H9 (cell line): ENCODE results near the gene THAP4. TPM values are rescaled to one million over a fixed set of nuclear protein-coding genes. Genes with fewer than 3 reads are reported as not detected.

Experiments
- DNase-seq: peaks from one replicate; pipeline ENCODE4 v3.0.0-alpha.2; 2017
- H2AFZ ChIP-seq: one replicate; pipeline ENCODE4 v1.6.1; 2013; ENCODE audit warnings: mild to moderate bottlenecking, low read length, control low read depth, moderate library complexity
- H2AK5ac ChIP-seq: 2 replicates; pipeline ENCODE4 v1.6.1; 2013; ENCODE audit warnings: low read length, control low read depth, mixed read lengths; ENCODE audit not compliant: insufficient read length
- H2BK120ac ChIP-seq: one replicate; pipeline ENCODE4 v1.6.1; 2013; ENCODE audit warnings: low read depth, mild to moderate bottlenecking, low read length, control low read depth, inconsistent platforms; ENCODE audit not compliant: poor library complexity, severe bottlenecking
- H2BK12ac ChIP-seq: 2 replicates; pipeline ENCODE4 v1.6.1; 2013; ENCODE audit warnings: low read length, control low read depth, mixed read lengths, low read depth; ENCODE audit not compliant: insufficient read length
- H2BK15ac ChIP-seq: 2 replicates; pipeline ENCODE4 v1.6.1; 2013; ENCODE audit warnings: low read depth, low read length, control low read depth
- H2BK20ac ChIP-seq: one replicate; pipeline ENCODE4 v1.6.1; 2013; ENCODE audit warnings: low read depth, mild to moderate bottlenecking, low read length, control low read depth, inconsistent platforms; ENCODE audit not compliant: poor library complexity, severe bottlenecking
- H2BK5ac ChIP-seq: 2 replicates; pipeline ENCODE4 v1.6.1; 2013; ENCODE audit warnings: low read length, control low read depth, mixed read lengths; ENCODE audit not compliant: insufficient read length
- H3K14ac ChIP-seq: 2 replicates; pipeline ENCODE4 v1.6.1; 2013; ENCODE audit warnings: low read length, control low read depth; ENCODE audit not compliant: insufficient read depth
- H3K18ac ChIP-seq: 2 replicates; pipeline ENCODE4 v1.6.1; 2013; ENCODE audit warnings: low read depth, mild to moderate bottlenecking, mixed read lengths, low read length, control low read depth; ENCODE audit not compliant: insufficient read length
- H3K23ac ChIP-seq: 2 replicates; pipeline ENCODE4 v1.6.1; 2013; ENCODE audit warnings: low read length, control low read depth, mixed read lengths, low read depth; ENCODE audit not compliant: insufficient read length
- H3K23me2 ChIP-seq: 2 replicates; pipeline ENCODE4 v1.6.1; 2013; ENCODE audit warnings: low read depth, mild to moderate bottlenecking, mixed read lengths, low read length, control low read depth; ENCODE audit not compliant: insufficient read length, poor library complexity, severe bottlenecking
- H3K27ac ChIP-seq: 2 replicates; pipeline ENCODE4 v1.5.1; 2013; ENCODE audit warnings: low read length, control low read depth, mixed read lengths, low read depth; ENCODE audit not compliant: insufficient read length
- H3K27me3 ChIP-seq: 2 replicates; pipeline ENCODE4 v1.6.1; 2013; ENCODE audit warnings: low read length, control low read depth, inconsistent platforms; ENCODE audit not compliant: insufficient read depth
- H3K4ac ChIP-seq: 2 replicates; pipeline ENCODE4 v1.6.1; 2013; ENCODE audit warnings: low read depth, mild to moderate bottlenecking, control low read depth, inconsistent platforms, low read length, moderate library complexity
- H3K4me1 ChIP-seq: 2 replicates; pipeline ENCODE4 v1.6.1; 2013; ENCODE audit warnings: low read length, control low read depth, inconsistent platforms; ENCODE audit not compliant: insufficient read depth
- H3K4me2 ChIP-seq: 2 replicates; pipeline ENCODE4 v1.6.1; 2013; ENCODE audit warnings: low read length, control low read depth, mixed read lengths; ENCODE audit not compliant: insufficient read length, insufficient read depth
- H3K56ac ChIP-seq: 2 replicates; pipeline ENCODE4 v1.6.1; 2013; ENCODE audit warnings: low read depth, mild to moderate bottlenecking, mixed read lengths, low read length, control low read depth; ENCODE audit not compliant: insufficient read length
- H3K79me1 ChIP-seq: 2 replicates; pipeline ENCODE4 v1.6.1; 2013; ENCODE audit warnings: low read depth, mild to moderate bottlenecking, moderate library complexity, low read length, control low read depth, inconsistent platforms; ENCODE audit not compliant: insufficient read depth, poor library complexity, severe bottlenecking
- H3K79me2 ChIP-seq: 2 replicates; pipeline ENCODE4 v1.6.1; 2013; ENCODE audit warnings: low read length, control low read depth, inconsistent platforms; ENCODE audit not compliant: insufficient read depth
- H3K9ac ChIP-seq: 2 replicates; pipeline ENCODE4 v1.6.1; 2013; ENCODE audit warnings: low read length, control low read depth, mixed read lengths; ENCODE audit not compliant: insufficient read length; ENCODE audit errors: extremely low read depth
- H3K9me3 ChIP-seq: one replicate; pipeline ENCODE4 v1.6.1; 2013; ENCODE audit warnings: low read depth, low read length, inconsistent platforms; ENCODE audit not compliant: control insufficient read depth
- H3T11ph ChIP-seq: one replicate; pipeline ENCODE4 v1.6.1; 2013; ENCODE audit warnings: mild to moderate bottlenecking, low read length, control low read depth, inconsistent platforms
- H4K20me1 ChIP-seq: one replicate; pipeline ENCODE4 v1.6.1; 2013; ENCODE audit not compliant: control insufficient read depth, insufficient read length, insufficient read depth
- H4K5ac ChIP-seq: 2 replicates; pipeline ENCODE4 v1.6.1; 2013; ENCODE audit warnings: low read depth, mild to moderate bottlenecking, mixed read lengths, low read length, control low read depth; ENCODE audit not compliant: insufficient read length
- H4K8ac ChIP-seq: replicated peaks from 2 replicates; pipeline ENCODE4 v1.6.1; 2013; ENCODE audit warnings: low read length, control low read depth, mixed read lengths, low read depth; ENCODE audit not compliant: insufficient read length
- H4K91ac ChIP-seq: 2 replicates; pipeline ENCODE4 v1.6.1; 2013; ENCODE audit warnings: low read depth, mild to moderate bottlenecking, moderate library complexity, mixed read lengths, low read length, control low read depth; ENCODE audit not compliant: insufficient read length
- H3K27ac Mint-ChIP-seq, 3 experiments: 2 replicates in 2 of 3; 3 replicates in 1 of 3; pipeline ENCODE4 v1.8.0; 2020 to 2021; ENCODE audit warnings: mixed read lengths in 3 of 3, mild to moderate bottlenecking in 1 of 3, moderate library complexity in 1 of 3
- H3K27me3 Mint-ChIP-seq: 2 replicates; pipeline ENCODE4 v1.8.0; 2021; ENCODE audit warnings: low read depth, mild to moderate bottlenecking, moderate library complexity, mixed read lengths
- H3K36me3 Mint-ChIP-seq, 3 experiments: 2 replicates in 2 of 3; 3 replicates in 1 of 3; pipeline ENCODE4 v1.8.0; 2020 to 2021; ENCODE audit warnings: low read depth in 3 of 3, mixed read lengths in 3 of 3; ENCODE audit not compliant: insufficient read depth in 1 of 3
- H3K4me1 Mint-ChIP-seq, 2 experiments: 2 replicates each; pipeline ENCODE4 v1.8.0; 2020; ENCODE audit warnings: mixed read lengths in 2 of 2
- H3K4me3 Mint-ChIP-seq, 2 experiments: 2 replicates in 1 of 2; 3 replicates in 1 of 2; pipeline ENCODE4 v1.8.0; 2020 to 2021; ENCODE audit warnings: mild to moderate bottlenecking in 2 of 2, mixed read lengths in 2 of 2, moderate library complexity in 1 of 2
- H3K9me3 Mint-ChIP-seq, 2 experiments: 2 replicates in 1 of 2; 3 replicates in 1 of 2; pipeline ENCODE4 v1.8.0; 2020; ENCODE audit warnings: mild to moderate bottlenecking in 2 of 2, mixed read lengths in 2 of 2, moderate library complexity in 1 of 2
- WGBS: extraction: QIAGEN DNeasy Blood & Tissue Kit; methylation state at CpG from one replicate; pipeline ENCODE4 v1.1.7; 2013; ENCODE audit warnings: missing lambda C conversion rate, low lambda C conversion rate, mixed read lengths; ENCODE audit not compliant: insufficient read length; ENCODE audit errors: extremely low coverage; 5-methylcytosine and 5-hydroxymethylcytosine counted together
- total RNA-seq: library from RNA; stranded (reverse); gene quantifications from 2 replicates; pipeline ENCODE4 v1.2.1, GENCODE V29; 2021
- TF ChIP-seq, protein P1 (sequence below): fragments of 200-600 bp; sonication (generic); conservative IDR thresholded peaks from 3 replicates; pipeline ENCODE4 v1.8.0; 2021; ENCODE audit warnings: antibody characterized with exemption, mild to moderate bottlenecking

Gene THAP4
- total RNA-seq, 1 experiment from 2014 or later, result 70.6 TPM

DNA sequence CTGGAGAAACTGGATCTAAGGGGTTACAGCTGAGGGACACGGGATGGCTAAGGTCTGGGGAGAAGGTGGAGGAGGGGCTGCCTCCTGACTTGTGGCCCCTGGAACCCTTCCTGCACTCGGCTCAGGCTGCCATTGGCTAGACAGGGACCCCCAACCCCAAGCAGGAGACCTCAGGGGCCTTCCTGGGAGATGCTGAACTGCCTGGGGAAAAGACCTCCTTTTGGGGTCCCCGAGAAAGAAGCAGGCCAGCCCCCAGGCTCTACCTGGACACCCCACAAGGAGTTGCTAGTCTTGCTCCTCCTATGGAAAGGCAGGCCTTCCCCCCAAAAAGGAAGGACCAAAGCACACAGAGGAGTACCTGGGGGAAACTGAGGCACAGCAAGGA lies 88.5 kb downstream of the THAP4 start:
- Histone ChIP-seq H2BK15ac (no peak overlapping the region), H3K9me3 (no peaks in the 10 kb centered on the region), H2BK5ac (no peak overlapping the region), H4K8ac (no peak overlapping the region), H3K4me1 (no peaks in the 10 kb centered on the region), H4K5ac (no peak overlapping the region), H2AFZ (no peak overlapping the region), H4K20me1 (no peaks in the 10 kb centered on the region), H3K27me3 (no peaks in the 10 kb centered on the region), H2BK12ac (no peak overlapping the region), H3K23me2 (no peaks in the 10 kb centered on the region), H3K79me2 (no peaks in the 10 kb centered on the region), H3K56ac (no peak overlapping the region), H3K4ac (no peak overlapping the region), H3T11ph (no peak overlapping the region), H3K9ac (no peak overlapping the region), H3K14ac (no peak overlapping the region), H4K91ac (no peak overlapping the region), H3K27ac (no peak overlapping the region), H3K23ac (no peak overlapping the region), H2BK20ac (no peak overlapping the region), H3K4me2 (no peak overlapping the region), H2BK120ac (no peak overlapping the region), H3K18ac (no peak overlapping the region), H3K79me1 (no peaks in the 10 kb centered on the region), H2AK5ac (no peak overlapping the region)
- Mint-ChIP-seq H3K27me3 (peaks cover 7% of the 10 kb centered on the region), H3K9me3 (no peaks in the 10 kb centered on the region), H3K4me3 (no peak overlapping the region), H3K4me1 (peaks cover 0 to 7% of the 10 kb centered on the region in 2 experiments; a peak in 1 of 4 replicates), H3K36me3 (no peaks in the 10 kb centered on the region; a peak in 1 of 7 replicates), H3K27ac (no peak overlapping the region)
- no peak for DNase-seq
- TF ChIP-seq, protein P1, sequence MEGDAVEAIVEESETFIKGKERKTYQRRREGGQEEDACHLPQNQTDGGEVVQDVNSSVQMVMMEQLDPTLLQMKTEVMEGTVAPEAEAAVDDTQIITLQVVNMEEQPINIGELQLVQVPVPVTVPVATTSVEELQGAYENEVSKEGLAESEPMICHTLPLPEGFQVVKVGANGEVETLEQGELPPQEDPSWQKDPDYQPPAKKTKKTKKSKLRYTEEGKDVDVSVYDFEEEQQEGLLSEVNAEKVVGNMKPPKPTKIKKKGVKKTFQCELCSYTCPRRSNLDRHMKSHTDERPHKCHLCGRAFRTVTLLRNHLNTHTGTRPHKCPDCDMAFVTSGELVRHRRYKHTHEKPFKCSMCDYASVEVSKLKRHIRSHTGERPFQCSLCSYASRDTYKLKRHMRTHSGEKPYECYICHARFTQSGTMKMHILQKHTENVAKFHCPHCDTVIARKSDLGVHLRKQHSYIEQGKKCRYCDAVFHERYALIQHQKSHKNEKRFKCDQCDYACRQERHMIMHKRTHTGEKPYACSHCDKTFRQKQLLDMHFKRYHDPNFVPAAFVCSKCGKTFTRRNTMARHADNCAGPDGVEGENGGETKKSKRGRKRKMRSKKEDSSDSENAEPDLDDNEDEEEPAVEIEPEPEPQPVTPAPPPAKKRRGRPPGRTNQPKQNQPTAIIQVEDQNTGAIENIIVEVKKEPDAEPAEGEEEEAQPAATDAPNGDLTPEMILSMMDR, result no peak
- WGBS, result no CpG with 5 or more reads among the region's 3 CpGs
